Common myeloid progenitor, CD34-positive (primary cell): ENCODE results near the gene KIFAP3.
A peak's percentile ranks its signal among the peaks of the same experiment; 100 is the strongest.
"Not testable (repeated sequence)": the region's sequence is repeated elsewhere in the genome, so short reads cannot be mapped to it uniquely, and the experiment has no call there.

Experiments
- CTCF ChIA-PET: fragments of 350-600 bp; sonication (Branson Sonifier 250); formaldehyde crosslinking; loops from one replicate; lab custom pipeline; 2021; ENCODE audit warnings: antibody characterized with exemption; lab: Charles Lee
- POLR2A ChIA-PET: fragments of 350-600 bp; sonication (Branson Sonifier 250); formaldehyde crosslinking; loops from one replicate; lab custom pipeline; 2021; ENCODE audit warnings: antibody characterized with exemption; lab: Charles Lee
- DNase-seq, 3 donors: peaks; one replicate each; pipeline versions ENCODE4 v3.0.0 to v3.0.0-alpha.2; 2013
- H3K27ac ChIP-seq, 2 experiments: 1 replicate in 1 of 2; 2 replicates in 1 of 2; pipeline ENCODE4 v1.7.0; 2013; ENCODE audit warnings: inconsistent platforms in 2 of 2, low read length in 2 of 2, mild to moderate bottlenecking in 2 of 2, low read depth in 1 of 2, moderate library complexity in 1 of 2; ENCODE audit not compliant: severe bottlenecking in 2 of 2, insufficient read depth in 1 of 2, poor library complexity in 1 of 2
- H3K27me3 ChIP-seq, 5 experiments: replicated peaks in 2 of 5; 1 replicate in 3 of 5; 2 replicates in 2 of 5; pipeline versions ENCODE4 v1.6.1 to v1.7.0; 2013; ENCODE audit warnings: low read length in 4 of 5, mild to moderate bottlenecking in 2 of 5, moderate library complexity in 2 of 5, inconsistent platforms in 1 of 5; ENCODE audit not compliant: insufficient read depth in 5 of 5, control insufficient read depth in 4 of 5
- H3K36me3 ChIP-seq, 4 experiments: 1 replicate in 2 of 4; 2 replicates in 2 of 4; pipeline versions ENCODE4 v1.6.1 to v1.7.0; 2013; ENCODE audit warnings: low read length in 3 of 4, control low read depth in 1 of 4, mild to moderate bottlenecking in 1 of 4; ENCODE audit not compliant: control insufficient read depth in 4 of 4, insufficient read depth in 4 of 4
- H3K4me1 ChIP-seq, 4 experiments: 1 replicate in 3 of 4; 2 replicates in 1 of 4; pipeline versions ENCODE4 v1.6.1 to v1.7.1; 2013; ENCODE audit warnings: low read length in 3 of 4, mild to moderate bottlenecking in 3 of 4, control low read depth in 1 of 4, inconsistent platforms in 1 of 4, moderate library complexity in 1 of 4; ENCODE audit not compliant: control insufficient read depth in 4 of 4, insufficient read depth in 4 of 4; ENCODE audit errors: control extremely low read depth in 1 of 4
- H3K4me3 ChIP-seq, 7 experiments: 1 replicate in 4 of 7; 2 replicates in 3 of 7; pipeline versions ENCODE4 v1.5.1 to v1.7.0; 2013; ENCODE audit warnings: mild to moderate bottlenecking in 7 of 7, low read length in 6 of 7, moderate library complexity in 6 of 7, inconsistent platforms in 2 of 7, low read depth in 2 of 7, control low read depth in 1 of 7; ENCODE audit not compliant: insufficient read depth in 4 of 7, control insufficient read depth in 1 of 7; ENCODE audit errors: extremely low read depth in 1 of 7
- H3K9me3 ChIP-seq, 5 experiments: 1 replicate in 4 of 5; 2 replicates in 1 of 5; pipeline versions ENCODE4 v1.6.1 to v1.7.1; 2013; ENCODE audit warnings: low read length in 4 of 5, mild to moderate bottlenecking in 2 of 5, inconsistent platforms in 1 of 5, low read depth in 1 of 5, moderate library complexity in 1 of 5; ENCODE audit not compliant: control insufficient read depth in 4 of 5, insufficient read depth in 2 of 5; ENCODE audit errors: control extremely low read depth in 1 of 5
- WGBS: methylation state at CpG from one replicate; pipeline ENCODE4 v1.1.5; 2013; ENCODE audit not compliant: insufficient coverage; 5-methylcytosine and 5-hydroxymethylcytosine counted together

Gene KIFAP3

GRCh38 chr1:170012920-170013319 lies 61.6 kb downstream of the KIFAP3 start:
- Histone ChIP-seq H3K9me3 (no peaks in the 10 kb centered on the region), H3K27ac (no peak overlapping the region), H3K4me1 (no peaks in the 10 kb centered on the region), H3K27me3 (no peaks in the 10 kb centered on the region), H3K4me3 (no peak overlapping the region), H3K36me3 (peaks cover 0 to 17% (median 4%) of the 10 kb centered on the region in 4 experiments)
- DNase-seq = no peak
- ChIA-PET POLR2A (no interaction called here), CTCF (interaction anchor here (1.1 to 1.3 kb wide), 2 partner anchors 9 to 13 kb away, joined by 3 read pairs; no protein-coding TSS in a partner anchor)
- 100% methylated on average over 1 of the region's 5 CpGs for WGBS

- Histone ChIP-seq H3K4me1 (no peaks in the 10 kb centered on the region), H3K36me3 (peaks cover 0 to 13% (median 1%) of the 10 kb centered on the region in 4 experiments), H3K27ac (no peak overlapping the region), H3K9me3 (peaks cover 0 to 2% (median 0%) of the 10 kb centered on the region in 5 experiments), H3K4me3 (no peak overlapping the region), H3K27me3 (no peaks in the 10 kb centered on the region)
- CTCF ChIA-PET = interaction anchor here (1.1 kb wide), 1 partner anchor 63 kb away, joined by 4 read pairs; the partner anchor contains the start of gene KIFAP3
- no CpG with 5 or more reads among the region's 1 CpG for WGBS
- POLR2A ChIA-PET = interaction anchor here (0.6 kb wide), 1 partner anchor 64 kb away, joined by 6 read pairs; no protein-coding TSS in a partner anchor
- peak; percentile 38 to 68 (median 67) for DNase-seq
These were observed 64.1 kb downstream of the KIFAP3 start for GRCh38 chr1:170010443-170010842.

GRCh38 chr1:170009551-170009950 lies 64.9 kb downstream of the KIFAP3 start:
- H3K4me3 ChIP-seq = no peak overlapping the region
- H3K4me1 ChIP-seq = no peaks in the 10 kb centered on the region
- CTCF ChIA-PET = interaction anchor here (1.1 to 1.4 kb wide), 2 partner anchors 10 to 64 kb away, joined by 3 to 4 read pairs; partner anchors contain the start of gene KIFAP3
- no peak overlapping the region for H3K27ac ChIP-seq
- WGBS = 100% methylated on average over 1 of the region's 2 CpGs
- peaks cover 0 to 2% (median 0%) of the 10 kb centered on the region in 5 experiments for H3K9me3 ChIP-seq
- H3K27me3 ChIP-seq = no peaks in the 10 kb centered on the region
- no peak for DNase-seq
- H3K36me3 ChIP-seq = peaks cover 0 to 9% (median 0%) of the 10 kb centered on the region in 4 experiments
- POLR2A ChIA-PET = no interaction called here

GRCh38 chr1:170008745-170009144 lies 65.8 kb downstream of the KIFAP3 start:
- H3K36me3 ChIP-seq, H3K27ac ChIP-seq, H3K4me3 ChIP-seq, H3K9me3 ChIP-seq, POLR2A ChIA-PET, H3K4me1 ChIP-seq, H3K27me3 ChIP-seq, DNase-seq: not testable (repeated sequence)
- WGBS = no CpG with 5 or more reads among the region's 2 CpGs
- CTCF ChIA-PET = interaction anchor here (1.4 kb wide), 1 partner anchor 11 kb away, joined by 3 read pairs; no protein-coding TSS in a partner anchor

GRCh38 chr1:170003270-170003835 lies 71.1 kb downstream of the KIFAP3 start:
- H3K27me3 ChIP-seq, H3K9me3 ChIP-seq, H3K4me3 ChIP-seq, POLR2A ChIA-PET, H3K36me3 ChIP-seq, H3K4me1 ChIP-seq, H3K27ac ChIP-seq: not testable (repeated sequence)
- WGBS = 94% methylated on average over 3 of the region's 7 CpGs
- DNase-seq = peak in 2 of 3 donors; percentile 5 to 22
- CTCF ChIA-PET = interaction anchor here (0.8 kb wide), 1 partner anchor 10 kb away, joined by 3 read pairs; no protein-coding TSS in a partner anchor

- ChIA-PET CTCF (no interaction called here), POLR2A (no interaction called here)
- H3K4me1 ChIP-seq = no peaks in the 10 kb centered on the region
- H3K9me3 ChIP-seq = no peaks in the 10 kb centered on the region
- H3K27me3 ChIP-seq = no peaks in the 10 kb centered on the region
- WGBS = 100% methylated on average over 1 of the region's 2 CpGs
- no peak for DNase-seq
- no peak overlapping the region for H3K27ac ChIP-seq
- H3K36me3 ChIP-seq = peaks cover 0 to 8% (median 1%) of the 10 kb centered on the region in 4 experiments
- no peak overlapping the region for H3K4me3 ChIP-seq
These were observed 73.2 kb downstream of the KIFAP3 start for GRCh38 chr1:170001266-170001665.

- ChIA-PET CTCF (no interaction called here), POLR2A (no interaction called here)
- Histone ChIP-seq H3K4me3 (no peak overlapping the region), H3K9me3 (no peaks in the 10 kb centered on the region), H3K27me3 (no peaks in the 10 kb centered on the region), H3K4me1 (no peaks in the 10 kb centered on the region), H3K27ac (no peak overlapping the region), H3K36me3 (peaks cover 0 to 8% (median 1%) of the 10 kb centered on the region in 4 experiments)
- DNase-seq = no peak
- WGBS = 100% methylated on average over 1 of the region's 2 CpGs
These were observed 74.7 kb downstream of the KIFAP3 start for GRCh38 chr1:169999761-170000160.
